Keratinocyte (primary cell): Measurements from ENCODE around the gene SPCS3. TPM values are rescaled to one million over a fixed set of nuclear protein-coding genes. Genes with fewer than 3 reads are reported as not detected.
A peak's percentile ranks its signal among the peaks of the same experiment; 100 is the strongest.

ENCODE experiments used
- DNase-seq: peaks from one replicate; pipeline ENCODE4 v3.0.0-alpha.2; 2011; ENCODE audit warnings: low read depth, missing footprints, low spot score
- FAIRE-seq: peaks from 2 replicates; lab custom pipeline; 2011; peaks lifted over from hg19 to GRCh38; lab: Jason Lieb, UNC
- H2AFZ ChIP-seq: 2 replicates; pipeline ENCODE4 v1.6.0; 2012; ENCODE audit warnings: low read length, control low read depth, inconsistent platforms; ENCODE audit not compliant: control insufficient read depth
- H3K27ac ChIP-seq: 2 replicates; pipeline ENCODE4 v1.5.1; 2011; ENCODE audit warnings: low read length; ENCODE audit not compliant: control insufficient read depth, insufficient read depth
- H3K27me3 ChIP-seq: 3 replicates; pipeline ENCODE4 v1.6.0; 2011; ENCODE audit warnings: low read length; ENCODE audit not compliant: control insufficient read depth, insufficient read depth; ENCODE audit errors: extremely low read depth
- H3K36me3 ChIP-seq, 2 experiments: 2 replicates in 1 of 2; 3 replicates in 1 of 2; pipeline ENCODE4 v1.5.1; 2011; ENCODE audit warnings: low read length in 2 of 2, mild to moderate bottlenecking in 1 of 2; ENCODE audit not compliant: control insufficient read depth in 2 of 2, insufficient read depth in 2 of 2; ENCODE audit errors: extremely low read depth in 1 of 2
- H3K4me1 ChIP-seq: 3 replicates; pipeline ENCODE4 v1.5.1; 2011; ENCODE audit warnings: low read length; ENCODE audit not compliant: control insufficient read depth, insufficient read depth; ENCODE audit errors: extremely low read depth
- H3K4me2 ChIP-seq: 3 replicates; pipeline ENCODE4 v1.6.0; 2011; ENCODE audit warnings: low read depth, low read length; ENCODE audit not compliant: control insufficient read depth, insufficient read depth; ENCODE audit errors: extremely low read depth
- H3K4me3 ChIP-seq, 3 experiments: fragments of 200-600 bp in 1 of 3; sonication (generic) in 1 of 3; 2 replicates in 2 of 3; 3 replicates in 1 of 3; pipeline ENCODE4 v1.5.1; 2011 to 2016; ENCODE audit warnings: low read length in 3 of 3, mild to moderate bottlenecking in 3 of 3, control low read depth in 2 of 3, inconsistent platforms in 1 of 3, low read depth in 1 of 3, mixed read lengths in 1 of 3, mixed run types in 1 of 3, moderate library complexity in 1 of 3; ENCODE audit not compliant: control insufficient read depth in 2 of 3, insufficient read depth in 2 of 3; ENCODE audit errors: extremely low read depth in 1 of 3
- H3K79me2 ChIP-seq: 2 replicates; pipeline ENCODE4 v1.6.0; 2012; ENCODE audit warnings: low read length; ENCODE audit not compliant: control insufficient read depth, insufficient read depth
- H3K9ac ChIP-seq: 3 replicates; pipeline ENCODE4 v1.6.0; 2011; ENCODE audit warnings: low read length; ENCODE audit not compliant: control insufficient read depth, insufficient read depth; ENCODE audit errors: extremely low read depth
- H3K9me1 ChIP-seq: 3 replicates; pipeline ENCODE4 v1.6.0; 2011; ENCODE audit warnings: low read length; ENCODE audit not compliant: control insufficient read depth, insufficient read depth; ENCODE audit errors: extremely low read depth
- H3K9me3 ChIP-seq: 2 replicates; pipeline ENCODE4 v1.5.1; 2012; ENCODE audit warnings: low read depth, low read length; ENCODE audit not compliant: control insufficient read depth
- H4K20me1 ChIP-seq: 3 replicates; pipeline ENCODE4 v1.6.0; 2011; ENCODE audit warnings: low read length; ENCODE audit not compliant: control insufficient read depth, insufficient read depth; ENCODE audit errors: extremely low read depth
- CTCF ChIP-seq, 3 experiments: IDR thresholded peaks in 1 of 3; conservative IDR thresholded peaks in 1 of 3; optimal IDR thresholded peaks in 1 of 3; 2 replicates in 2 of 3; 3 replicates in 1 of 3; pipeline versions ENCODE3 to v1.5.1; 2011; ENCODE audit warnings: low read length in 3 of 3, mild to moderate bottlenecking in 3 of 3, moderate library complexity in 2 of 3, control low read depth in 1 of 3, inconsistent platforms in 1 of 3; ENCODE audit not compliant: insufficient read depth in 2 of 3; ENCODE audit errors: extremely low read depth in 1 of 3
- EZH2 ChIP-seq: IDR thresholded peaks from one replicate; pipeline ENCODE4 v1.6.1; 2012; ENCODE audit warnings: inconsistent platforms, mild to moderate bottlenecking, low read length, moderate library complexity
- dilution Hi-C: fragments of 300-500 bp; cut with MboI; formaldehyde crosslinking; loops from one replicate; pipeline ENCODE4 v1.7.0; 2020; ENCODE audit warnings: low sequenced_read_pairs; ENCODE audit not compliant: extremely low pct_ligation_motif_present
- polyA minus RNA-seq, 3 experiments: library from RNA; depleted of rRNA, polyadenylated mRNA; stranded (reverse); fragments of >200 nt; gene quantifications; 1 replicate in 1 of 3; 2 replicates in 1 of 3; 3 replicates in 1 of 3; pipeline ENCODE4 v1.2.3, GENCODE V29; 2011
- polyA plus RNA-seq, 5 experiments: library from polyadenylated mRNA; depleted of rRNA in 3 of 5; stranded (reverse) in 3 of 5; stranded (forward) in 1 of 5; unstranded in 1 of 5; fragments of >200 nt; gene quantifications; 1 replicate in 1 of 5; 2 replicates in 3 of 5; 3 replicates in 1 of 5; pipeline versions ENCODE4 v1.2.1 to v1.2.3, GENCODE V29; 2011 to 2012; ENCODE audit warnings: missing spikeins in 2 of 5, low read depth in 1 of 5, low replicate concordance in 1 of 5

SPCS3 gene
- 32.6 to 59.3 TPM (median 39.8 TPM) in 3 replicates for polyA plus RNA-seq
- 43.0 TPM for polyA plus RNA-seq (2011; ENCODE audit: low read depth)
- polyA plus RNA-seq (2011; cell fraction: cytosol; rRNA removed), result 21.8 and 37.9 TPM in 2 replicates
- polyA plus RNA-seq (2011; cell fraction: nucleus; rRNA removed), result 41.3 and 53.2 TPM in 2 replicates
- polyA plus RNA-seq (2012; ENCODE audit: low replicate concordance), result 51.2 and 82.7 TPM in 2 replicates
- 10.6 to 34.3 TPM (median 18.9 TPM) in 3 replicates for polyA minus RNA-seq
- polyA minus RNA-seq (2011; cell fraction: cytosol; rRNA and poly(A)+ RNA removed), result 93.6 TPM
- polyA minus RNA-seq (2011; cell fraction: nucleus; rRNA and poly(A)+ RNA removed), result 49.7 and 59.7 TPM in 2 replicates

- TF ChIP-seq CTCF (optimal IDR thresholded peaks at IDR 0.05 in 1 of 3, IDR thresholded peaks at IDR 0.05 in 1 of 3, conservative IDR thresholded peaks at IDR 0.05 in 1 of 3; ENCODE audit: extremely low read depth in 1 of 3, insufficient read depth in 2 of 3, low read length in 3 of 3) (no peak), EZH2 (no peak)
- H3K4me3 ChIP-seq, result peak within 1 kb of the TSS; percentile 93 to 98 (median 94)
- H3K27me3 ChIP-seq, result no peaks in the 10 kb centered on the region
- H3K4me1 ChIP-seq, result peaks cover 8% of the 10 kb centered on the region
- DNase-seq (no peak), FAIRE-seq (peak; percentile 13)
- H3K9me1 ChIP-seq, result no peaks in the 10 kb centered on the region
- H3K9ac ChIP-seq, result peak within 1 kb of the TSS; percentile 97
- H3K27ac ChIP-seq, result peak within 1 kb of the TSS; percentile 97
- dilution Hi-C loops, result no loop called here
- H3K36me3 ChIP-seq, result no peaks in the 10 kb centered on the region
- H4K20me1 ChIP-seq, result no peaks in the 10 kb centered on the region
- peaks cover 48% of the 10 kb centered on the region for H3K79me2 ChIP-seq
- H3K4me2 ChIP-seq, result peak within 1 kb of the TSS; percentile 99
- H3K9me3 ChIP-seq, result no peaks in the 10 kb centered on the region
- peak within 1 kb of the TSS; percentile 91 for H2AFZ ChIP-seq
Measured at GRCh38 chr4:176319704-176320339, at the start of gene SPCS3. Gene SPCS3 (plus strand): TSS chr4:176319966. CDS start chr4:176320077, 111 bp downstream.

- no peaks in the 10 kb centered on the region for H4K20me1 ChIP-seq
- H2AFZ ChIP-seq, result peak overlapping the region; percentile 62
- FAIRE-seq, result peak; percentile 100
- dilution Hi-C loops, result no loop called here
- H3K9me1 ChIP-seq, result no peaks in the 10 kb centered on the region
- peak; percentile 81 for DNase-seq
- H3K27me3 ChIP-seq, result no peaks in the 10 kb centered on the region
- H3K79me2 ChIP-seq, result no peaks in the 10 kb centered on the region
- H3K9me3 ChIP-seq, result no peaks in the 10 kb centered on the region
- no peak for TF ChIP-seq EZH2
- no peak for TF ChIP-seq CTCF (optimal IDR thresholded peaks at IDR 0.05 in 1 of 3, IDR thresholded peaks at IDR 0.05 in 1 of 3, conservative IDR thresholded peaks at IDR 0.05 in 1 of 3; ENCODE audit: extremely low read depth in 1 of 3, insufficient read depth in 2 of 3, low read length in 3 of 3)
- peaks cover 28% of the 10 kb centered on the region for H3K4me1 ChIP-seq
- H3K4me3 ChIP-seq, result peak overlapping the region in 2 of 3 experiments; percentile 29 to 50
- H3K4me2 ChIP-seq, result peak overlapping the region; percentile 75
- peak overlapping the region; percentile 36 for H3K9ac ChIP-seq
- H3K36me3 ChIP-seq, result no peaks in the 10 kb centered on the region
- peak overlapping the region; percentile 76 for H3K27ac ChIP-seq
Measured at GRCh38 chr4:176270669-176271068, 49.1 kb upstream of the SPCS3 start.
